Measurements from ENCODE around the gene ZFAND3. TPM values are rescaled to one million over a fixed set of nuclear protein-coding genes. Genes with fewer than 3 reads are reported as not detected.

ZFAND3 gene
- total RNA-seq, 1 donor from 2014 or later: 131 TPM

- no peaks in the 10 kb centered on the region for H3K27me3 ChIP-seq (ENCODE audit: insufficient read depth, low read length)
- DNase-seq (ENCODE audit: low read depth): no peak
- H3K27ac Mint-ChIP-seq (ENCODE audit: unreplicated experiment): no peak overlapping the region
- peaks cover 28% of the 10 kb centered on the region for H3K79me2 ChIP-seq (ENCODE audit: insufficient read depth, low read length)
- H4K20me1 ChIP-seq (ENCODE audit: insufficient read depth, low read length): peaks cover 89% of the 10 kb centered on the region
- no peak overlapping the region for H3K4me3 Mint-ChIP-seq (ENCODE audit: unreplicated experiment)
- H3K36me3 ChIP-seq (ENCODE audit: insufficient read depth, low read length): no peaks in the 10 kb centered on the region
- no peaks in the 10 kb centered on the region for H3K9me3 Mint-ChIP-seq (ENCODE audit: unreplicated experiment)
- H2AFZ ChIP-seq (ENCODE audit: low read depth, low read length): no peak overlapping the region
- no peaks in the 10 kb centered on the region for H3K27me3 Mint-ChIP-seq (ENCODE audit: low read depth, unreplicated experiment)
- H3K4me2 ChIP-seq (ENCODE audit: low read length): no peak overlapping the region
- peaks cover 13% of the 10 kb centered on the region for H3K36me3 Mint-ChIP-seq (ENCODE audit: low read depth, unreplicated experiment)
- FAIRE-seq: no peak
- TF ChIP-seq CTCF (IDR thresholded peaks at IDR 0.05; ENCODE audit: insufficient read depth, low read depth, low read length): no peak
- no peak for TF ChIP-seq EZH2 (IDR thresholded peaks at IDR 0.05; ENCODE audit: insufficient read depth, low read length)
- no peak overlapping the region for H3K9ac ChIP-seq (ENCODE audit: low read length)
- peaks cover 6% of the 10 kb centered on the region for H3K4me1 ChIP-seq (ENCODE audit: insufficient read depth, low read length)
- H3K4me1 Mint-ChIP-seq (ENCODE audit: low read depth, unreplicated experiment): peaks cover 25% of the 10 kb centered on the region
- H3K4me3 ChIP-seq (ENCODE audit: insufficient read depth, low read depth, low read length): no peak overlapping the region
- no peaks in the 10 kb centered on the region for H3K9me3 ChIP-seq (ENCODE audit: insufficient read depth, low read depth, low read length)
- H3K27ac ChIP-seq (ENCODE audit: low read depth, low read length): no peak overlapping the region
Measured at GRCh38 chr6:38142178-38142902, 322.8 kb downstream of the ZFAND3 start.

- no peak overlapping the region for H3K4me2 ChIP-seq (ENCODE audit: low read length)
Measured at GRCh38 chr6:38143191-38144150, 323.9 kb downstream of the ZFAND3 start.

More at GRCh38 chr6:38143191-38144150, 323.9 kb downstream of the ZFAND3 start:
- TF ChIP-seq EZH2 (IDR thresholded peaks at IDR 0.05; ENCODE audit: insufficient read depth, low read length) (no peak), CTCF (IDR thresholded peaks at IDR 0.05; ENCODE audit: insufficient read depth, low read depth, low read length) (no peak)
- Mint-ChIP-seq H3K4me3 (ENCODE audit: unreplicated experiment) (no peak overlapping the region), H3K36me3 (ENCODE audit: low read depth, unreplicated experiment) (peaks cover 19% of the 10 kb centered on the region), H3K27ac (ENCODE audit: unreplicated experiment) (no peak overlapping the region), H3K9me3 (ENCODE audit: unreplicated experiment) (no peaks in the 10 kb centered on the region), H3K4me1 (ENCODE audit: low read depth, unreplicated experiment) (peaks cover 27% of the 10 kb centered on the region), H3K27me3 (ENCODE audit: low read depth, unreplicated experiment) (no peaks in the 10 kb centered on the region)
- H3K9ac ChIP-seq (ENCODE audit: low read length): no peak overlapping the region
- no peak overlapping the region for H3K27ac ChIP-seq (ENCODE audit: low read depth, low read length)
- H4K20me1 ChIP-seq (ENCODE audit: insufficient read depth, low read length): peaks cover 94% of the 10 kb centered on the region
- no peaks in the 10 kb centered on the region for H3K36me3 ChIP-seq (ENCODE audit: insufficient read depth, low read length)
- H3K9me3 ChIP-seq (ENCODE audit: insufficient read depth, low read depth, low read length): no peaks in the 10 kb centered on the region
- no peak overlapping the region for H3K4me3 ChIP-seq (ENCODE audit: insufficient read depth, low read depth, low read length)
- no peak for FAIRE-seq
- no peak overlapping the region for H2AFZ ChIP-seq (ENCODE audit: low read depth, low read length)
- no peaks in the 10 kb centered on the region for H3K27me3 ChIP-seq (ENCODE audit: insufficient read depth, low read length)
- peaks cover 26% of the 10 kb centered on the region for H3K79me2 ChIP-seq (ENCODE audit: insufficient read depth, low read length)
- DNase-seq (ENCODE audit: low read depth): no peak
- H3K4me1 ChIP-seq (ENCODE audit: insufficient read depth, low read length): peaks cover 6% of the 10 kb centered on the region

All from astrocyte (in vitro differentiated cells and primary cell).